GM12873 (cell line): ENCODE measurements around the gene OVAAL.

Source experiments
- TF ChIP-seq, protein P1 (sequence below): IDR thresholded peaks from 2 replicates; pipeline ENCODE4 v1.5.1; 2012; ENCODE audit warnings: low read depth, mild to moderate bottlenecking, moderate library complexity, low read length, control low read depth; ENCODE audit not compliant: insufficient read depth; ENCODE audit errors: missing control alignments

OVAAL gene

DNA sequence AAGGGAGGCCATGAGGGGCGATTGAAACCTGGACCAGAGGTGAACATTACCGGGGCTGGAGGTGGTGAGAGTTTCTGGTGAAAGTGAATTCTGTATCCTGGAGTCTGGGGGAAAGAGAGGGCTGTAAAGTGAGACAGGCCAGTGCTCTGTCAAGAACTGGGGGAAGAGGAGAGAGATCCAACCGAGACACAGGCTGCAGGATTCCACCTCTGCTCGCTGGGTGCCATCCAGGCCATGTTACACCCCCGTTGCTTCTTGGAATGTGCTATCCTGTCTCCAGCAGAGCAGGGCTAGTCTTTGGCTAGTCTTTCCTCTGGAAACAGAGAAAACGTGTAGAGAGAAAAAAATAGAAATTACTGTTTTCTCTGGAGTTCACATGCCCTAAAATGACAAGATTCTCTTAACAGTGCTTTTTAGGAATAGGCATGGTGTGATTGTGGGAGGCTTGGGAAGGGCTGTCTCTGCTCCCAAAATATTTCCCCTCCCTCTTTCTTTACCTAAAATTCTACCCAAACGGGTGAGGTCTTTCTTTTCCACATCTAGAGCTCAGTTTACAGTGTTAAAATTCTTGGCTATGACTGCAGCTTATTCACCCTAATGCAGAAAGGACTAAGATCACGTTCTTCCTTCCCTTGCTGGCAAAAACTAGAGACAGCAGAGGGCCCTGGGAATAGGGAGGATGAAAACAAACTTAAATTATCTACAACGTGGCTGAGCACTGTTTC lies 16.5 kb upstream of the OVAAL start:
- TF ChIP-seq, protein P1, sequence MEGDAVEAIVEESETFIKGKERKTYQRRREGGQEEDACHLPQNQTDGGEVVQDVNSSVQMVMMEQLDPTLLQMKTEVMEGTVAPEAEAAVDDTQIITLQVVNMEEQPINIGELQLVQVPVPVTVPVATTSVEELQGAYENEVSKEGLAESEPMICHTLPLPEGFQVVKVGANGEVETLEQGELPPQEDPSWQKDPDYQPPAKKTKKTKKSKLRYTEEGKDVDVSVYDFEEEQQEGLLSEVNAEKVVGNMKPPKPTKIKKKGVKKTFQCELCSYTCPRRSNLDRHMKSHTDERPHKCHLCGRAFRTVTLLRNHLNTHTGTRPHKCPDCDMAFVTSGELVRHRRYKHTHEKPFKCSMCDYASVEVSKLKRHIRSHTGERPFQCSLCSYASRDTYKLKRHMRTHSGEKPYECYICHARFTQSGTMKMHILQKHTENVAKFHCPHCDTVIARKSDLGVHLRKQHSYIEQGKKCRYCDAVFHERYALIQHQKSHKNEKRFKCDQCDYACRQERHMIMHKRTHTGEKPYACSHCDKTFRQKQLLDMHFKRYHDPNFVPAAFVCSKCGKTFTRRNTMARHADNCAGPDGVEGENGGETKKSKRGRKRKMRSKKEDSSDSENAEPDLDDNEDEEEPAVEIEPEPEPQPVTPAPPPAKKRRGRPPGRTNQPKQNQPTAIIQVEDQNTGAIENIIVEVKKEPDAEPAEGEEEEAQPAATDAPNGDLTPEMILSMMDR: no peak

DNA sequence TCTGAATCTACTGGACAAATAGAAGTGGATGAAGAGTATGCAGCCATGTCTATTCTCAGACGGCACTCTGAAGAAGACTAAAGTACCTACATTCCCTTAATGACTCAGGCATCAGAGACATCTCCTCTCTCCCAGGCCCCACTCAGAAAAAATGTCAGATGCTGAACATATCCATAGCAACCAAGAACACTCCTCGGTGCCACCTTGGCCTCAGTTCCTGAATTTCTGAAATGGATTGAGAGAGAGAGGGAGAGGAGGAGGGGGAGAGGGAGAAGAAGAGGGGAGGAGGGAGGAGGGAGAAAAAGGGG lies 16.0 kb upstream of the OVAAL start:
- TF ChIP-seq, protein P1: no peak

DNA sequence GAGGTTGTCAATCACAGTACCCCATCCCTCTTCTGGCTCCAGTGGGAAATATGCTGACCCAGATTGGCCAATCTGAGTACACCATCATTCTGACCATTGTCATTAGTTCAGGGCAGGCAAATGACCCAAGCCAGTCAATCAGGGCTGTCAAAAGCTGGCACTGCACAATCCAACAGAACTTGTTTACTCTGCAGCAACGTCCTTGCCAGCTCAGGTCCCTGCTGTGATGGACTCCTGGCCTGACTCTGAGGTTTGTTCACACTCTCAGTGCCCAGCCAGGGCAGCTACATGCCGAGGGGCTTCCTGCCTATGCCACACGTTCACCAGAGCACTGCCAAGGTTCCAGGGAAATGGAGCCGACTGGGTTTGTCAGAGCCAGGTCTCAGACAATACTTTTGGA lies 14.7 kb upstream of the OVAAL start:
- TF ChIP-seq, protein P1: no peak

DNA sequence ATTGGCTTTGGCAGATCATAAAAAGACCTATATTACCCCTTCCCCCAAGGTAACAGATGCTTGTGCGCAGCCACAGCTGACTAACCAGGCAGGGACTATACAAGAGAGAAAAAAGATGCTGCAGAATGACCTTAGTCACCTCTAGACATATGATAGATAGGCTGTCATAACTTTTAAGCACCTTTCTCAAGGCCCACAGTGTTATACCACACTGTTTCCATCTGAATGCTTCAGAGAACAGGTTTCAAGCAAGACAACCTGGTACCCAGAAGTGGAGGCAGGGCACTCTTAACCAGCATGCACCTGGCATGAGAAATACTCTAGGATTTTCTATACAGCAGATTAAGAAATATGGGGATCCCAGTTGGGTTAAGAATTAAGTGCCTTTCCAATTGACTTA lies 12.8 kb upstream of the OVAAL start:
- TF ChIP-seq, protein P1: no peak

DNA sequence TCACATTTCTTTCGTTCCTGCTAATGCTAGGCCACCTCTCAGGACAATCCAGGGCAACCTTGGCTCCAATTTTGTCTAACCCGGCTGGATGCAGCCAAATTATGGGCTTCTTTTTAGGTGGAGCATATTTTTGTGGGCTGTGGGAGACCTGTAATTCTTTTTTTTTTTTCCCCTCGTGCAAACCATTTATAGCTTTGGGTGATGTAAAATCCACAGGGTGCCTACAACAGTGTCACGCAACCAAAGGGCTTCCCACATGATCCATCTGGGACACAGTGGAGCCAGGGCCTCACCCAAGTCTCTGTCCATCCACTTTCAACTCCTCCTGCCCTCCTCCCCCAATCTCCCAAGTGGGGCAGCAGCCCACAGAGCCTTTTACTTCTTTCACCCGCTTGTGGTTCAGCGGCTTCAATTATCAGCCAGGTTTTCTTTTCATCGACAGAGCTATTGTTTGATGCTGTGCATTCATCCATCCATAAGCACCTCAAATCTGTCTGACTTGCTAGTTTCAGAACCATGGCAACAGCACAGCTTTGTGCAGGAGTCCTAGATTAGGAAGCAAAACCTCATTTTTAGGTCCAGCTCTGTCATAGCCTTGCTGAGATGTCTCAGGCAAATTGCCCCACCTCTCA lies 10.0 kb upstream of the OVAAL start:
- TF ChIP-seq, protein P1: no peak

DNA sequence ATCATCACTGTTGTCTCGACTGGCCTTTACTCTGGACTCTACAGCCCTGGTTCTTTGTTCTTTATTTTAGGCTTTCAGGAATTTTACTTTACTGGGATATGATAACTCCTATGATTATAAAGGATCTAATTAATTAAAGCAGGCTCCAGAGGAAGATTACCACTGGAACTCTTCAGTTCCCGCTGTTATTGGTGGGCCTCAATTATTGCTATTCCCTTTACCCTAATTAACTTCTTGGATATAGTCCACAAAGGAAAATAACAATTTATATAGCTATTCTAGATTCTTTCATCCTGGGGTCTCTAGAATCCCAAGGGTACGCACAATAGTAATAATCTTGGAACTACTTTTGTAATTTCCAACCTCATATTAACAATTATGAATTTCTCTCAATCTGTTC lies 8.5 kb upstream of the OVAAL start:
- TF ChIP-seq, protein P1: no peak

DNA sequence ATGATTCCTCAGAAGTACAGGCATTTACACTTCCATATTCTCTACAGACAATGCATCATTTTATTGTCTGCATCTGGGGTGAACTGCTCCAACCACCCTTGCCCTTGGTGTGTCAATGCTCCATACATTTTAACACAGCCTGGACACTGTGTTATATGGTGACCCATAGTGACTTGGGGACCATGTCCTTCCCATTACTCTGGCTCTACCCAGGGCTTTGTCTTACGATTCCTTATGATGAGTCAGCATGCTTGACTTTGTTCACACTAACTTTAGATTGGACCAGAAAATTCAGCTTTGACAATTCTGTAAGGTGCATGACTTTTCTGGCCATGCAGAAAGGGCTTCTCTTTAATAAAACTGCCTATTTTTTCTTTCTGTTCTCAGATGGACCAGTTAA lies 6.8 kb upstream of the OVAAL start:
- TF ChIP-seq, protein P1: no peak

DNA sequence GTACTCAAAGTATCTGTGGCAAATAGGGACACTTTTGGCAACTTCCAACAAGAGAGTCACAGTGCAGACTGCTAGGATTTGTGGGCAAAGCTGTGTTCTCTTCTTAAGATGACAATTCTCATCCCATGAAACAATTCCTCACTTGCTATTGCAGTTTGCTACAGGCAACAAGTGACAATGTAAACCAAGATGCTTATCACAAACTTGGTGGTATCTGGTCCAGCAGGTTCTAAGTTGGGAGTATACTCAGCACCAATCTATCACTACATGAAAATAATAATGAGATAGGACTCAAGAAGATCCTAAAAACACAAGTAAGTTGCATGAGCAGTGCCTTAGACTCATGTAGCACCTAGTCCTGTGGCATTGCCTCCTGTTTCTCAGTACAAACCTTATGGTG lies 3.4 kb upstream of the OVAAL start:
- TF ChIP-seq, protein P1: no peak
